Measurements from ENCODE around the gene MACROD2. TPM values are rescaled to one million over a fixed set of nuclear protein-coding genes. Genes with fewer than 3 reads are reported as not detected.

The MACROD2 gene
- total RNA-seq, 1 experiment from 2014 or later: 3.7 TPM

DNA sequence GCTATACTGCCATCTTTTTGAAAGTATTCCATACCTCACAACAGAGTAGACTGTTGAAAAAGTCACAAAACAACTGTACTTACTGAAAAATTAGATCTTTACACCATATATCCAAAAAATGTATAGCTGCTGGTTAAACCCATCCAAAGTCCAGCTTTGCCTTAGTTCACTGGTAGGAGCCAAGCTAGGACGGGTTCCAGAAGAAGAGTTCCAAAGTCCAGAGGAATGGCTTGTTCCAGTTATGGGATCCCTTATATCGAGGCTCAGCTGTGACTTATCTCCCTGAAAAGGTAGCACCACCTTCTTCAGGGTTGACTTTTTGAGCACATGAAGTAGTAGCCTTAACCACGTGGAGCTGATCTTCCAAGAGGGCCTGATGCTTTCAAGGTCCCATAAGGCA, 578.4 kb downstream of the MACROD2 start:
- ATAC-seq (no peak), DNase-seq (ENCODE audit: low read depth, low spot score) (no peak)
- Histone ChIP-seq H3K9me3 (ENCODE audit: control insufficient read depth in 1 of 2, insufficient read depth in 1 of 2, low read depth in 1 of 2, low read length in 2 of 2) (no peaks in the 10 kb centered on the region), H3K27ac (ENCODE audit: low read depth, low read length) (no peak overlapping the region), H3K27me3 (ENCODE audit: insufficient read depth, low read length) (no peaks in the 10 kb centered on the region), H3K4me2 (ENCODE audit: low read length) (no peak overlapping the region), H3K79me2 (ENCODE audit: insufficient read depth, low read length) (no peaks in the 10 kb centered on the region), H3K4me3 (replicated peaks in 1 of 2; ENCODE audit: low read depth in 1 of 2, low read length in 2 of 2) (no peak overlapping the region), H4K20me1 (ENCODE audit: insufficient read depth) (no peaks in the 10 kb centered on the region), H3K36me3 (ENCODE audit: control insufficient read depth in 1 of 2, insufficient read depth in 2 of 2, low read length in 2 of 2) (no peaks in the 10 kb centered on the region), H3K9ac (ENCODE audit: low read length) (no peak overlapping the region), H3K9me2 (ENCODE audit: insufficient read depth) (no peaks in the 10 kb centered on the region), H3K4me1 (ENCODE audit: control insufficient read depth in 1 of 2, insufficient read depth in 2 of 2, low read length in 2 of 2) (no peaks in the 10 kb centered on the region), H2AFZ (ENCODE audit: low read depth, low read length, poor library complexity, severe bottlenecking) (no peak overlapping the region)
- no peak for TF ChIP-seq FOSL1 (IDR thresholded peaks at IDR 0.05; ENCODE audit: low read depth)
- no peak for TF ChIP-seq CBX3 (IDR thresholded peaks at IDR 0.05; ENCODE audit: low read depth)
- TF ChIP-seq ELF1 (IDR thresholded peaks at IDR 0.05; ENCODE audit: borderline replicate concordance, low read depth): no peak
- TF ChIP-seq EGR1 (IDR thresholded peaks at IDR 0.05; ENCODE audit: low read depth): no peak
- TF ChIP-seq, protein P1, sequence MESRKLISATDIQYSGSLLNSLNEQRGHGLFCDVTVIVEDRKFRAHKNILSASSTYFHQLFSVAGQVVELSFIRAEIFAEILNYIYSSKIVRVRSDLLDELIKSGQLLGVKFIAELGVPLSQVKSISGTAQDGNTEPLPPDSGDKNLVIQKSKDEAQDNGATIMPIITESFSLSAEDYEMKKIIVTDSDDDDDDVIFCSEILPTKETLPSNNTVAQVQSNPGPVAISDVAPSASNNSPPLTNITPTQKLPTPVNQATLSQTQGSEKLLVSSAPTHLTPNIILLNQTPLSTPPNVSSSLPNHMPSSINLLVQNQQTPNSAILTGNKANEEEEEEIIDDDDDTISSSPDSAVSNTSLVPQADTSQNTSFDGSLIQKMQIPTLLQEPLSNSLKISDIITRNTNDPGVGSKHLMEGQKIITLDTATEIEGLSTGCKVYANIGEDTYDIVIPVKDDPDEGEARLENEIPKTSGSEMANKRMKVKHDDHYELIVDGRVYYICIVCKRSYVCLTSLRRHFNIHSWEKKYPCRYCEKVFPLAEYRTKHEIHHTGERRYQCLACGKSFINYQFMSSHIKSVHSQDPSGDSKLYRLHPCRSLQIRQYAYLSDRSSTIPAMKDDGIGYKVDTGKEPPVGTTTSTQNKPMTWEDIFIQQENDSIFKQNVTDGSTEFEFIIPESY (IDR thresholded peaks at IDR 0.05; ENCODE audit: extremely low read depth, insufficient replicate concordance, low read length): no peak
- TF ChIP-seq SP1 (IDR thresholded peaks at IDR 0.05; ENCODE audit: low read depth): no peak
- TF ChIP-seq, protein P2, sequence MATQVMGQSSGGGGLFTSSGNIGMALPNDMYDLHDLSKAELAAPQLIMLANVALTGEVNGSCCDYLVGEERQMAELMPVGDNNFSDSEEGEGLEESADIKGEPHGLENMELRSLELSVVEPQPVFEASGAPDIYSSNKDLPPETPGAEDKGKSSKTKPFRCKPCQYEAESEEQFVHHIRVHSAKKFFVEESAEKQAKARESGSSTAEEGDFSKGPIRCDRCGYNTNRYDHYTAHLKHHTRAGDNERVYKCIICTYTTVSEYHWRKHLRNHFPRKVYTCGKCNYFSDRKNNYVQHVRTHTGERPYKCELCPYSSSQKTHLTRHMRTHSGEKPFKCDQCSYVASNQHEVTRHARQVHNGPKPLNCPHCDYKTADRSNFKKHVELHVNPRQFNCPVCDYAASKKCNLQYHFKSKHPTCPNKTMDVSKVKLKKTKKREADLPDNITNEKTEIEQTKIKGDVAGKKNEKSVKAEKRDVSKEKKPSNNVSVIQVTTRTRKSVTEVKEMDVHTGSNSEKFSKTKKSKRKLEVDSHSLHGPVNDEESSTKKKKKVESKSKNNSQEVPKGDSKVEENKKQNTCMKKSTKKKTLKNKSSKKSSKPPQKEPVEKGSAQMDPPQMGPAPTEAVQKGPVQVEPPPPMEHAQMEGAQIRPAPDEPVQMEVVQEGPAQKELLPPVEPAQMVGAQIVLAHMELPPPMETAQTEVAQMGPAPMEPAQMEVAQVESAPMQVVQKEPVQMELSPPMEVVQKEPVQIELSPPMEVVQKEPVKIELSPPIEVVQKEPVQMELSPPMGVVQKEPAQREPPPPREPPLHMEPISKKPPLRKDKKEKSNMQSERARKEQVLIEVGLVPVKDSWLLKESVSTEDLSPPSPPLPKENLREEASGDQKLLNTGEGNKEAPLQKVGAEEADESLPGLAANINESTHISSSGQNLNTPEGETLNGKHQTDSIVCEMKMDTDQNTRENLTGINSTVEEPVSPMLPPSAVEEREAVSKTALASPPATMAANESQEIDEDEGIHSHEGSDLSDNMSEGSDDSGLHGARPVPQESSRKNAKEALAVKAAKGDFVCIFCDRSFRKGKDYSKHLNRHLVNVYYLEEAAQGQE (IDR thresholded peaks at IDR 0.05; ENCODE audit: low read depth): no peak
- TF ChIP-seq RAD21 (IDR thresholded peaks at IDR 0.05; ENCODE audit: low read depth): no peak
- TF ChIP-seq, protein P3, sequence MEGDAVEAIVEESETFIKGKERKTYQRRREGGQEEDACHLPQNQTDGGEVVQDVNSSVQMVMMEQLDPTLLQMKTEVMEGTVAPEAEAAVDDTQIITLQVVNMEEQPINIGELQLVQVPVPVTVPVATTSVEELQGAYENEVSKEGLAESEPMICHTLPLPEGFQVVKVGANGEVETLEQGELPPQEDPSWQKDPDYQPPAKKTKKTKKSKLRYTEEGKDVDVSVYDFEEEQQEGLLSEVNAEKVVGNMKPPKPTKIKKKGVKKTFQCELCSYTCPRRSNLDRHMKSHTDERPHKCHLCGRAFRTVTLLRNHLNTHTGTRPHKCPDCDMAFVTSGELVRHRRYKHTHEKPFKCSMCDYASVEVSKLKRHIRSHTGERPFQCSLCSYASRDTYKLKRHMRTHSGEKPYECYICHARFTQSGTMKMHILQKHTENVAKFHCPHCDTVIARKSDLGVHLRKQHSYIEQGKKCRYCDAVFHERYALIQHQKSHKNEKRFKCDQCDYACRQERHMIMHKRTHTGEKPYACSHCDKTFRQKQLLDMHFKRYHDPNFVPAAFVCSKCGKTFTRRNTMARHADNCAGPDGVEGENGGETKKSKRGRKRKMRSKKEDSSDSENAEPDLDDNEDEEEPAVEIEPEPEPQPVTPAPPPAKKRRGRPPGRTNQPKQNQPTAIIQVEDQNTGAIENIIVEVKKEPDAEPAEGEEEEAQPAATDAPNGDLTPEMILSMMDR (IDR thresholded peaks at IDR 0.05 in 2 of 3, conservative IDR thresholded peaks at IDR 0.05 in 1 of 3; ENCODE audit: borderline replicate concordance in 1 of 3, insufficient read depth in 1 of 3, low read depth in 2 of 3, low read length in 2 of 3): no peak
- TF ChIP-seq YY1 (IDR thresholded peaks at IDR 0.05; ENCODE audit: extremely low read depth, insufficient replicate concordance, low read depth, low read length): no peak
- TF ChIP-seq SIN3A (IDR thresholded peaks at IDR 0.05; ENCODE audit: low read depth): no peak
- TF ChIP-seq, protein P4, sequence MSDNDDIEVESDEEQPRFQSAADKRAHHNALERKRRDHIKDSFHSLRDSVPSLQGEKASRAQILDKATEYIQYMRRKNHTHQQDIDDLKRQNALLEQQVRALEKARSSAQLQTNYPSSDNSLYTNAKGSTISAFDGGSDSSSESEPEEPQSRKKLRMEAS (IDR thresholded peaks at IDR 0.05): no peak
- no peak for TF ChIP-seq EZH2 (IDR thresholded peaks at IDR 0.05)
- TF ChIP-seq, protein P5, sequence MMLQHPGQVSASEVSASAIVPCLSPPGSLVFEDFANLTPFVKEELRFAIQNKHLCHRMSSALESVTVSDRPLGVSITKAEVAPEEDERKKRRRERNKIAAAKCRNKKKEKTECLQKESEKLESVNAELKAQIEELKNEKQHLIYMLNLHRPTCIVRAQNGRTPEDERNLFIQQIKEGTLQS (IDR thresholded peaks at IDR 0.05): no peak
- no peak for TF ChIP-seq EZH2phosphoT487 (IDR thresholded peaks at IDR 0.05; ENCODE audit: borderline replicate concordance)
- RAD21 ChIA-PET (ENCODE audit: low non-redundant PET in 1 of 2, low total read pairs in 2 of 2, uncharacterized antibody in 2 of 2, unreplicated experiment in 2 of 2): no interaction called here
- CTCF ChIA-PET: no interaction called here
- BruUV-seq (replicated peaks): no TSS peak
- intact Hi-C loops (cut with micrococcal nuclease): no loop called here
- POLR2A ChIA-PET: no interaction called here

Data from HCT116 (cell line).